HepG2 (cell line): Measurements from ENCODE around the gene KRT12. TPM values are rescaled to one million over a fixed set of nuclear protein-coding genes. Genes with fewer than 3 reads are reported as not detected.

Experiments
- BCL6 ChIP-seq: IDR thresholded peaks from 2 replicates; pipeline ENCODE4 v1.6.1; 2016; ENCODE audit warnings: missing genetic modification reagents, missing compliant biosample characterization
- CREBL2 ChIP-seq: sonication (generic); formaldehyde crosslinking; IDR thresholded peaks from 2 replicates; pipeline ENCODE4 v1.8.1; 2023; ENCODE audit warnings: missing genetic modification reagents, mild to moderate bottlenecking, borderline replicate concordance
- FOXO1 ChIP-seq: sonication (generic); formaldehyde crosslinking; IDR thresholded peaks from 2 replicates; pipeline ENCODE4 v1.4.0; 2020; ENCODE audit warnings: missing genetic modification reagents
- FOXP1 ChIP-seq, 2 experiments: fragments of 450-650 bp in 1 of 2; IDR thresholded peaks; 2 replicates each; pipeline ENCODE4 v1.6.1; 2017 to 2018; ENCODE audit warnings: antibody characterized with exemption in 1 of 2
- HNF4G ChIP-seq, 2 experiments: sonication (generic) in 1 of 2; formaldehyde crosslinking in 1 of 2; IDR thresholded peaks; 2 replicates each; pipeline versions ENCODE4 v1.4.0 to v1.6.1; 2011 to 2020; ENCODE audit warnings: borderline replicate concordance in 2 of 2, low read depth in 2 of 2, mild to moderate bottlenecking in 2 of 2, low read length in 1 of 2, missing genetic modification reagents in 1 of 2, moderate library complexity in 1 of 2
- IRF2 ChIP-seq: IDR thresholded peaks from 2 replicates; pipeline ENCODE4 v1.6.1; 2018; ENCODE audit warnings: missing genetic modification reagents, missing compliant biosample characterization
- MAX ChIP-seq: IDR thresholded peaks from 2 replicates; pipeline ENCODE4 v1.6.1; 2012; ENCODE audit warnings: inconsistent platforms
- MIER2 ChIP-seq: IDR thresholded peaks from 2 replicates; pipeline ENCODE4 v1.6.1; 2016; ENCODE audit warnings: missing biosample characterization, missing genetic modification reagents
- MTF2 ChIP-seq: sonication (generic); formaldehyde crosslinking; IDR thresholded peaks from 2 replicates; pipeline ENCODE4 v1.5.0; 2020; ENCODE audit warnings: missing genetic modification reagents, borderline replicate concordance
- MYC ChIP-seq: sonication (generic); formaldehyde crosslinking; IDR thresholded peaks from 2 replicates; pipeline ENCODE4 v1.9.0; 2021; ENCODE audit warnings: missing genetic modification reagents, borderline replicate concordance
- NCOA2 ChIP-seq: sonication (generic); formaldehyde crosslinking; IDR thresholded peaks from 2 replicates; pipeline ENCODE4 v1.8.0; 2022; ENCODE audit warnings: inconsistent platforms
- NFE2L2 ChIP-seq: fragments of 150-350 bp; IDR thresholded peaks from 2 replicates; pipeline ENCODE4 v1.6.1; 2014; ENCODE audit warnings: low read length
- NR3C1 ChIP-seq: sonication (generic); formaldehyde crosslinking; IDR thresholded peaks from 2 replicates; pipeline ENCODE4 v1.4.0; 2020; ENCODE audit warnings: missing genetic modification reagents
- RARG ChIP-seq: sonication (generic); formaldehyde crosslinking; IDR thresholded peaks from 2 replicates; pipeline ENCODE4 v1.4.0; 2020; ENCODE audit warnings: low read depth, mild to moderate bottlenecking, missing genetic modification reagents
- SP140L ChIP-seq: sonication (generic); formaldehyde crosslinking; IDR thresholded peaks from 2 replicates; pipeline ENCODE4 v1.4.0; 2020; ENCODE audit warnings: missing genetic modification reagents, borderline replicate concordance
- TRIM22 ChIP-seq: fragments of 450-650 bp; IDR thresholded peaks from 2 replicates; pipeline ENCODE4 v1.6.1; 2017
- ZBTB37 ChIP-seq: sonication (generic); formaldehyde crosslinking; IDR thresholded peaks from 2 replicates; pipeline ENCODE4 v1.4.0; 2020; ENCODE audit warnings: mild to moderate bottlenecking, missing genetic modification reagents
- ZBTB49 ChIP-seq: sonication (generic); formaldehyde crosslinking; IDR thresholded peaks from 2 replicates; pipeline ENCODE4 v1.4.0; 2020; ENCODE audit warnings: missing genetic modification reagents, borderline replicate concordance
- ZNF24 ChIP-seq: fragments of 450-650 bp; IDR thresholded peaks from 2 replicates; pipeline ENCODE4 v1.6.1; 2017; ENCODE audit warnings: antibody characterized with exemption, mild to moderate bottlenecking
- ZNF414 ChIP-seq: sonication (generic); formaldehyde crosslinking; IDR thresholded peaks from 2 replicates; pipeline ENCODE4 v1.5.0; 2020; ENCODE audit warnings: missing genetic modification reagents
- ZNF615 ChIP-seq: sonication (generic); formaldehyde crosslinking; IDR thresholded peaks from 2 replicates; pipeline ENCODE4 v1.5.0; 2020; ENCODE audit warnings: mild to moderate bottlenecking, missing genetic modification reagents, borderline replicate concordance
- ZNF670 ChIP-seq: sonication (generic); formaldehyde crosslinking; IDR thresholded peaks from 2 replicates; pipeline ENCODE4 v1.8.0; 2022; ENCODE audit warnings: mild to moderate bottlenecking, missing genetic modification reagents, borderline replicate concordance
- ZNF790 ChIP-seq: sonication (generic); formaldehyde crosslinking; IDR thresholded peaks from 2 replicates; pipeline ENCODE4 v1.8.0; 2022; ENCODE audit warnings: missing genetic modification reagents, mild to moderate bottlenecking, borderline replicate concordance
- polyA plus RNA-seq, 8 experiments: library from polyadenylated mRNA; depleted of rRNA in 3 of 8; stranded (reverse) in 7 of 8; unstranded in 1 of 8; fragments of >200 nt; fragmentation: Illumina TruSeq in 4 of 8; extraction: Trizol in 4 of 8; gene quantifications; 2 replicates each; pipeline versions ENCODE4 v1.2.1 to v1.2.3, GENCODE V29; 2011 to 2016; ENCODE audit warnings: low read depth in 4 of 8, missing spikeins in 1 of 8, mixed read lengths in 1 of 8; ENCODE audit not compliant: insufficient read depth in 1 of 8
- total RNA-seq, 5 experiments: library from RNA; depleted of rRNA; stranded (reverse); fragments of >200 nt; fragmentation: Illumina TruSeq; extraction: Trizol; gene quantifications; 2 replicates each; pipeline ENCODE4 v1.2.3, GENCODE V29; 2016; ENCODE audit warnings: low read depth in 1 of 5

The KRT12 gene
- total and polyA plus RNA-seq, 2 of the 13 experiments (the other 11 are each of a cell fraction or from before 2014, with no cell fraction given), result 0.07 to 0.09 TPM

GRCh38 chr17:40818733-40819527 lies 48.1 kb downstream of the KRT12 start (continued):
- TF ChIP-seq FOXP1 (IDR thresholded peaks at IDR 0.05) (no peak), FOXP1 (CRISPR knock-in tag; IDR thresholded peaks at IDR 0.05) (no peak), ZNF24 (no peak), MAX (peak; percentile 46), ZNF790 (CRISPR knock-in tag) (no peak), RARG (CRISPR knock-in tag) (no peak), ZBTB37 (CRISPR knock-in tag) (no peak), ZBTB49 (no peak), NFE2L2 (no peak), NR3C1 (CRISPR knock-in tag) (no peak), MIER2 (CRISPR knock-in tag) (no peak), NCOA2 (CRISPR knock-in tag) (no peak; the same call in 1 of the 2 replicates), ZNF615 (no peak), CREBL2 (CRISPR knock-in tag) (no peak), FOXO1 (CRISPR knock-in tag) (0 out of 2 replicates have a peak, but pooled peaks have one; percentile 16), BCL6 (CRISPR knock-in tag) (no peak), SP140L (CRISPR knock-in tag) (no peak; the same call in none of the 2 replicates), MTF2 (CRISPR knock-in tag) (no peak), MYC (CRISPR knock-in tag) (no peak), TRIM22 (no peak), IRF2 (CRISPR knock-in tag) (0 out of 2 replicates have a peak, but pooled peaks have one; percentile 33), ZNF670 (CRISPR knock-in tag) (no peak), HNF4G (IDR thresholded peaks at IDR 0.05; ENCODE audit: borderline replicate concordance, low read depth, low read length) (0 out of 2 replicates have a peak, but pooled peaks have one; percentile 9), HNF4G (CRISPR knock-in tag; IDR thresholded peaks at IDR 0.05; ENCODE audit: borderline replicate concordance, low read depth) (no peak), ZNF414 (no peak; the same call in 1 of the 2 replicates)
